Mammary epithelial cell (primary cell): ENCODE data around the gene CMTM1.

Experiments used
- EZH2 ChIP-seq: IDR thresholded peaks from 2 replicates; pipeline ENCODE4 v1.6.1; 2012; ENCODE audit warnings: low read length, inconsistent platforms, borderline replicate concordance
- TF ChIP-seq, protein P1 (sequence below), 2 donors: IDR thresholded peaks in 1 of 2; conservative IDR thresholded peaks in 1 of 2; 2 replicates each; pipeline ENCODE4 v1.5.1; 2011 to 2012; ENCODE audit warnings: inconsistent platforms in 2 of 2, low read length in 2 of 2, mild to moderate bottlenecking in 2 of 2, control low read depth in 1 of 2, low read depth in 1 of 2; ENCODE audit not compliant: insufficient read depth in 1 of 2; ENCODE audit errors: extremely low read depth in 1 of 2

DNA sequence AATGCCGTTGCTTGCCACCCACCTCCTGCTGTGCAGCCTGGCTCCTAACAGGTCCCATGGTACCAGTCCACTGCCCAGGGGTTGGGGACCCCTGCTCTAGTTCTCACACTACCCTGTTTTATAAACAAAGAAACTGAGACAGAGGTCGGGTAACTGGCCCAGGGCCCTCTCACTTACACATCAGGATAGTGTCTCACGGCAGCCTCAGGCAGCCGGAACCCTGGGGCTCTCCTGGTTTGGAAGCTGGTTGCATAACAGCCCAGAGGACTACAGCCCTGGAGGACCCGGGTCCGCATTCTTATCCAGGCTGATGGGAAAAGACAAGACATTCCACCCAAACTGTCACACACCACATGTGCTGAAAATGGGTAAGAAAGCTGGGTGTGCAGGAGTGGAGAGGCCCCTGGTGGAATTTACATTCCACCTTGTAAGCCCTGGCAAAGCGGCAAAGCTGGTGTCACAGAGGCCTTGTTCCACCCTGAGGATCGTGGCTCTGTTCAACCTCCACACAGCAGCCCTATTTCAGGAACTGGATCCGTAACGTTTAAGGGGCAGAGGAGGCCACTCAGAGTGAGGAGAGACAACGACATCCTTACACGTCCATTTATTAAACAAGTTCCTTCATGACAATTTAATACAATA is 48.0 kb downstream of the CMTM1 start:
- TF ChIP-seq, protein P1, sequence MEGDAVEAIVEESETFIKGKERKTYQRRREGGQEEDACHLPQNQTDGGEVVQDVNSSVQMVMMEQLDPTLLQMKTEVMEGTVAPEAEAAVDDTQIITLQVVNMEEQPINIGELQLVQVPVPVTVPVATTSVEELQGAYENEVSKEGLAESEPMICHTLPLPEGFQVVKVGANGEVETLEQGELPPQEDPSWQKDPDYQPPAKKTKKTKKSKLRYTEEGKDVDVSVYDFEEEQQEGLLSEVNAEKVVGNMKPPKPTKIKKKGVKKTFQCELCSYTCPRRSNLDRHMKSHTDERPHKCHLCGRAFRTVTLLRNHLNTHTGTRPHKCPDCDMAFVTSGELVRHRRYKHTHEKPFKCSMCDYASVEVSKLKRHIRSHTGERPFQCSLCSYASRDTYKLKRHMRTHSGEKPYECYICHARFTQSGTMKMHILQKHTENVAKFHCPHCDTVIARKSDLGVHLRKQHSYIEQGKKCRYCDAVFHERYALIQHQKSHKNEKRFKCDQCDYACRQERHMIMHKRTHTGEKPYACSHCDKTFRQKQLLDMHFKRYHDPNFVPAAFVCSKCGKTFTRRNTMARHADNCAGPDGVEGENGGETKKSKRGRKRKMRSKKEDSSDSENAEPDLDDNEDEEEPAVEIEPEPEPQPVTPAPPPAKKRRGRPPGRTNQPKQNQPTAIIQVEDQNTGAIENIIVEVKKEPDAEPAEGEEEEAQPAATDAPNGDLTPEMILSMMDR (conservative IDR thresholded peaks at IDR 0.05 in 1 of 2, IDR thresholded peaks at IDR 0.05 in 1 of 2; ENCODE audit: extremely low read depth in 1 of 2, insufficient read depth in 1 of 2, low read depth in 1 of 2, low read length in 2 of 2) = no peak
- no peak for TF ChIP-seq EZH2
